Osteoblast (primary cell): ENCODE measurements around the gene SLC35G3. TPM values are rescaled to one million over a fixed set of nuclear protein-coding genes. Genes with fewer than 3 reads are reported as not detected.

Experiments used
- DNase-seq: peaks from one replicate; pipeline ENCODE4 v3.0.0; 2011; ENCODE audit warnings: low spot score, mixed read lengths; ENCODE audit not compliant: insufficient read length; ENCODE audit errors: missing footprints
- H2AFZ ChIP-seq: 2 replicates; pipeline ENCODE4 v1.6.0; 2011; ENCODE audit warnings: mild to moderate bottlenecking, low read length
- H3K27ac ChIP-seq: 2 replicates; pipeline ENCODE4 v1.5.1; 2011; ENCODE audit warnings: mild to moderate bottlenecking, low read depth, low read length, moderate library complexity
- H3K27me3 ChIP-seq: 2 replicates; pipeline ENCODE4 v1.6.0; 2012; ENCODE audit warnings: mild to moderate bottlenecking, control low read depth, inconsistent platforms, low read length, moderate library complexity; ENCODE audit not compliant: insufficient read depth
- H3K36me3 ChIP-seq: 2 replicates; pipeline ENCODE4 v1.5.1; 2011; ENCODE audit warnings: mild to moderate bottlenecking, low read length, control low read depth, moderate library complexity; ENCODE audit not compliant: insufficient read depth
- H3K4me1 ChIP-seq: 2 replicates; pipeline ENCODE4 v1.5.1; 2011; ENCODE audit warnings: mild to moderate bottlenecking, low read length, control low read depth, moderate library complexity; ENCODE audit not compliant: insufficient read depth
- H3K4me2 ChIP-seq: 2 replicates; pipeline ENCODE4 v1.6.0; 2011; ENCODE audit warnings: mild to moderate bottlenecking, low read length; ENCODE audit not compliant: insufficient read depth
- H3K4me3 ChIP-seq: fragments of 200-600 bp; sonication (generic); 3 replicates; pipeline ENCODE4 v1.5.1; 2012; ENCODE audit warnings: mild to moderate bottlenecking, low read length, inconsistent platforms; ENCODE audit not compliant: insufficient read depth
- H3K79me2 ChIP-seq: 2 replicates; pipeline ENCODE4 v1.6.0; 2012; ENCODE audit warnings: mild to moderate bottlenecking, low read length, control low read depth, inconsistent platforms; ENCODE audit not compliant: insufficient read depth
- H3K9me3 ChIP-seq: 2 replicates; pipeline ENCODE4 v1.5.1; 2011; ENCODE audit warnings: low read depth, low read length, control low read depth
- H4K20me1 ChIP-seq: 2 replicates; pipeline ENCODE4 v1.6.0; 2012; ENCODE audit warnings: mild to moderate bottlenecking, low read length, control low read depth; ENCODE audit not compliant: insufficient read depth
- total RNA-seq: library from RNA; depleted of rRNA; stranded (reverse); fragments of >200 nt; gene quantifications from 2 replicates; pipeline ENCODE4 v1.2.3, GENCODE V29; 2012
- TF ChIP-seq, protein P1 (sequence below): IDR thresholded peaks from 2 replicates; pipeline ENCODE4 v1.5.1; 2011; ENCODE audit warnings: mild to moderate bottlenecking, low read depth, low read length, moderate library complexity; ENCODE audit errors: extremely low read depth

Gene SLC35G3
- total RNA-seq, 1 donor = not detected

DNA sequence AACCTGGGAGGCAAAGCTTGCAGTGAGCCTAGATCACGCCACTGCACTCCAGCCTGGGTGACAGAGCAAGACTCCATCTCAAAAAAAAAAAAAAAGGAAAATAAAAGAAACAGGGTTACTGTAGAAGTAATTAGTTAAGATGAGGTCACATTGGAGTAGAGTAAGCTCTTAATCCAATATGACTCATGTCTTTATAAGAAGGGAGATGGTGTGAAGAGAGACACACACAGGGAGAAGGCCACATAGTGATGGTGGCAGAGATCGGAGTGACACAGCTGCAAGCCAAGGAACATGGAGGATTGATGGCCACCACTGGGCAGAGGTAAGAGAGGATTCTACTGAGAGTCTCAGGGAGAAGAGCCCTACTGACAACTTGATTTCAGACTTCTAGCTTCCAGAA is 33.4 kb upstream of the SLC35G3 start:
- DNase-seq = no peak
- H4K20me1 ChIP-seq = no peaks in the 10 kb centered on the region
- no peaks in the 10 kb centered on the region for H3K79me2 ChIP-seq
- TF ChIP-seq, protein P1, sequence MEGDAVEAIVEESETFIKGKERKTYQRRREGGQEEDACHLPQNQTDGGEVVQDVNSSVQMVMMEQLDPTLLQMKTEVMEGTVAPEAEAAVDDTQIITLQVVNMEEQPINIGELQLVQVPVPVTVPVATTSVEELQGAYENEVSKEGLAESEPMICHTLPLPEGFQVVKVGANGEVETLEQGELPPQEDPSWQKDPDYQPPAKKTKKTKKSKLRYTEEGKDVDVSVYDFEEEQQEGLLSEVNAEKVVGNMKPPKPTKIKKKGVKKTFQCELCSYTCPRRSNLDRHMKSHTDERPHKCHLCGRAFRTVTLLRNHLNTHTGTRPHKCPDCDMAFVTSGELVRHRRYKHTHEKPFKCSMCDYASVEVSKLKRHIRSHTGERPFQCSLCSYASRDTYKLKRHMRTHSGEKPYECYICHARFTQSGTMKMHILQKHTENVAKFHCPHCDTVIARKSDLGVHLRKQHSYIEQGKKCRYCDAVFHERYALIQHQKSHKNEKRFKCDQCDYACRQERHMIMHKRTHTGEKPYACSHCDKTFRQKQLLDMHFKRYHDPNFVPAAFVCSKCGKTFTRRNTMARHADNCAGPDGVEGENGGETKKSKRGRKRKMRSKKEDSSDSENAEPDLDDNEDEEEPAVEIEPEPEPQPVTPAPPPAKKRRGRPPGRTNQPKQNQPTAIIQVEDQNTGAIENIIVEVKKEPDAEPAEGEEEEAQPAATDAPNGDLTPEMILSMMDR = no peak
- H3K27ac ChIP-seq = no peak overlapping the region
- H3K27me3 ChIP-seq = peaks cover 7% of the 10 kb centered on the region
- H2AFZ ChIP-seq = no peak overlapping the region
- H3K4me2 ChIP-seq = no peak overlapping the region
- no peaks in the 10 kb centered on the region for H3K36me3 ChIP-seq
- no peaks in the 10 kb centered on the region for H3K4me1 ChIP-seq
- no peaks in the 10 kb centered on the region for H3K9me3 ChIP-seq
- H3K4me3 ChIP-seq = no peak overlapping the region

DNA sequence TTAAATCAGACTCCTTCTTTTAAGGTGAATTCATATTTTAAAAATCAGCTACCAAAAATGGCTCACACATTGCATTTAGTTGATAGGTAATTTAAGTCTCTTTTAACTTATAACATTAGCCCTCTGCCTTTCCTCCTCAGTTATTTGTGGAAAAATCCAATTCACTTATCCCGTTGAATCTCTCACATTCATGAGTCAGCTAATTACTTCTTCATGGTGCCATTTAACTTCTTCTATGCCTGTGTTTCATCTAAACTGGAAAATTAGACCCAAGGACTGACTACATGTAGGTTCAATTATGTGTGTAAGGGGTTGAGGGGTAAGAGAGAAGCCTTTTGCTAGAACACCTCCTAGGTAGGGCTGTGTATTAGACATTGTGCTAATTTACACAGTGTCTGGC is 30.2 kb upstream of the SLC35G3 start:
- DNase-seq = no peak

DNA sequence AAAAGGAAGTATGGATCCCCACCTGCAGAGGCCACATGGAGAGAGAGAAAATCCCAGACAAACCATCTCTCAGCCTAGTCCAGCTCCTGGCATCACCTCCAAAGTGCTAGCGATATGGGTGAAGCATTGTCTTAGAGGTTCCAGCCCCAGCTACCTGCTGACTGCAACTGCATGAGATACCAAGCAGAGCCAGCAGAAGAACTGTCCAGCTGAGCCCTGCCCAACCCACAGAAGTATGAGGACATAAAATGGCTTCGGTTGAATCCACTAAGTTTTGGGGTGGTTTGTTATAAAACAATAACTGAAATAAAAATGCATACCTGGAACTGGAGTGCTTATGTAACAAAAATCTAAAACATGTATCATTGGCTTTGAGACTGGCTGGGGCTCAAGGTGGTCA is 28.3 kb upstream of the SLC35G3 start:
- Histone ChIP-seq H3K4me3 (no peak overlapping the region), H3K27me3 (peaks cover 5% of the 10 kb centered on the region), H3K36me3 (no peaks in the 10 kb centered on the region), H4K20me1 (no peaks in the 10 kb centered on the region), H3K4me2 (no peak overlapping the region), H3K9me3 (no peaks in the 10 kb centered on the region), H2AFZ (no peak overlapping the region), H3K4me1 (no peaks in the 10 kb centered on the region), H3K79me2 (no peaks in the 10 kb centered on the region), H3K27ac (no peak overlapping the region)
- TF ChIP-seq, protein P1 = no peak
- DNase-seq = no peak

More for the DNA sequence above, 30.2 kb upstream of the SLC35G3 start:
- H3K4me1 ChIP-seq = no peaks in the 10 kb centered on the region
- H3K79me2 ChIP-seq = no peaks in the 10 kb centered on the region
- no peaks in the 10 kb centered on the region for H3K9me3 ChIP-seq
- H3K27ac ChIP-seq = no peak overlapping the region
- H3K4me3 ChIP-seq = no peak overlapping the region
- no peaks in the 10 kb centered on the region for H4K20me1 ChIP-seq
- H3K27me3 ChIP-seq = peaks cover 5% of the 10 kb centered on the region
- TF ChIP-seq, protein P1 = no peak
- no peak overlapping the region for H3K4me2 ChIP-seq
- no peaks in the 10 kb centered on the region for H3K36me3 ChIP-seq
- H2AFZ ChIP-seq = no peak overlapping the region

DNA sequence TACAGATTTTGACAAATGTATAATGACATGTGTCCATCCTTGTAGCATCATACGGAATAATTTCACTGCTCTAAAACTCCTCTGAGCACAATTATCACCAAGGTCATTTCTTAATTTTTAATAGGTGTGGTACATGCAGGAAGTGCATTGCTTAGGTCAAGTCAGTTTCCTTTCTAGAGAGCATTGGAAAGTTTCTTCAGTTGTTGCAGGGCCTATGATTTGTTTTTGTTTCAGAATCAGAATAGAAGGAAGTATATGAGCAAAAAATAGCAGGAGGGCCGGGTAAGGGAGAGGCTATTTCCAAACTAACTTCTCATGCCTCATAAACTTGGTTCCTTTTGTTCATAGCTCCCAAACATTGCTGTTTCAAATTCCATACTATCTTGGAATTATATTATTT is 24.7 kb upstream of the SLC35G3 start:
- Histone ChIP-seq H3K27me3 (no peaks in the 10 kb centered on the region), H3K36me3 (no peaks in the 10 kb centered on the region), H4K20me1 (no peaks in the 10 kb centered on the region), H3K4me1 (no peaks in the 10 kb centered on the region), H3K79me2 (no peaks in the 10 kb centered on the region), H3K4me2 (no peak overlapping the region), H3K27ac (no peak overlapping the region), H2AFZ (no peak overlapping the region), H3K4me3 (no peak overlapping the region), H3K9me3 (no peaks in the 10 kb centered on the region)
- TF ChIP-seq, protein P1 = no peak
- no peak for DNase-seq
